Prostate gland (tissue), 2 donors: ENCODE results near the gene C2CD4A.

Source experiments
- CTCF ChIP-seq, 4 experiments: fragments of 200-600 bp in 2 of 4; fragments of 450-650 bp in 2 of 4; sonication (generic) in 2 of 4; IDR thresholded peaks; 1 replicate in 3 of 4; 2 replicates in 1 of 4; pipeline ENCODE4 v1.5.1; 2016 to 2019; ENCODE audit warnings: antibody characterized with exemption in 4 of 4, mild to moderate bottlenecking in 2 of 4, moderate library complexity in 2 of 4
- POLR2A ChIP-seq: fragments of 450-650 bp; IDR thresholded peaks from one replicate; pipeline ENCODE4 v1.6.1; 2016; ENCODE audit warnings: antibody characterized with exemption, mild to moderate bottlenecking

- TF ChIP-seq CTCF (IDR thresholded peaks at IDR 0.05) (no peak), POLR2A (no peak)
Measured at GRCh38 chr15:62088353-62088693, 21.5 kb downstream of the C2CD4A start.
